Liver (tissue), 9 donors: ENCODE data around the gene SIPA1L2. TPM values are rescaled to one million over a fixed set of nuclear protein-coding genes. Genes with fewer than 3 reads are reported as not detected.

ENCODE experiments used
- DNase-seq: peaks from one replicate; pipeline ENCODE4 v3.0.0-alpha.2; 2017; ENCODE audit warnings: low spot score
- H3K27ac ChIP-seq, 2 donors: one replicate each; pipeline ENCODE4 v1.7.0; 2013; ENCODE audit warnings: inconsistent platforms in 2 of 2, low read length in 2 of 2, control low read depth in 1 of 2, low read depth in 1 of 2, mild to moderate bottlenecking in 1 of 2
- H3K27me3 ChIP-seq, 4 donors: one replicate each; pipeline versions ENCODE4 v1.6.1 to v1.7.0; 2013; ENCODE audit warnings: low read length in 3 of 4, inconsistent platforms in 1 of 4, mild to moderate bottlenecking in 1 of 4, moderate library complexity in 1 of 4; ENCODE audit not compliant: control insufficient read depth in 4 of 4, insufficient read depth in 4 of 4
- H3K36me3 ChIP-seq, 4 donors: one replicate each; pipeline versions ENCODE4 v1.6.1 to v1.7.0; 2013; ENCODE audit warnings: low read length in 3 of 4, mild to moderate bottlenecking in 3 of 4, low read depth in 1 of 4, moderate library complexity in 1 of 4; ENCODE audit not compliant: control insufficient read depth in 4 of 4, insufficient read depth in 3 of 4
- H3K4me1 ChIP-seq, 4 donors: one replicate each; pipeline versions ENCODE4 v1.6.1 to v1.7.0; 2013; ENCODE audit warnings: low read length in 3 of 4, mild to moderate bottlenecking in 3 of 4, moderate library complexity in 1 of 4; ENCODE audit not compliant: control insufficient read depth in 4 of 4, insufficient read depth in 4 of 4
- H3K4me3 ChIP-seq, 3 donors: one replicate each; pipeline versions ENCODE4 v1.6.1 to v1.7.0; 2013; ENCODE audit warnings: low read length in 3 of 3, control low read depth in 1 of 3, low read depth in 1 of 3, mild to moderate bottlenecking in 1 of 3
- H3K9ac ChIP-seq, 2 donors: one replicate each; pipeline ENCODE4 v1.7.0; 2013; ENCODE audit warnings: low read length in 2 of 2, mild to moderate bottlenecking in 2 of 2, moderate library complexity in 2 of 2, control low read depth in 1 of 2, low read depth in 1 of 2
- H3K9me3 ChIP-seq, 4 donors: one replicate each; pipeline versions ENCODE4 v1.6.1 to v1.7.0; 2013; ENCODE audit warnings: low read length in 3 of 4; ENCODE audit not compliant: control insufficient read depth in 4 of 4
- ATF3 ChIP-seq: IDR thresholded peaks from 2 replicates; pipeline ENCODE4 v1.6.1; 2016; ENCODE audit warnings: antibody characterized with exemption
- CTCF ChIP-seq: fragments of 150-350 bp; IDR thresholded peaks from 2 replicates; pipeline ENCODE4 v1.5.1; 2017; ENCODE audit warnings: improper control_type of control experiment, low read depth, low read length; ENCODE audit not compliant: missing input control
- EGR1 ChIP-seq, 2 donors: IDR thresholded peaks; 2 replicates each; pipeline ENCODE4 v1.6.1; 2016 to 2018; ENCODE audit warnings: antibody characterized with exemption in 2 of 2, low read depth in 2 of 2
- FOXA2 ChIP-seq: IDR thresholded peaks from 2 replicates; pipeline ENCODE4 v1.6.1; 2016; ENCODE audit warnings: antibody characterized with exemption
- GABPA ChIP-seq, 2 donors: IDR thresholded peaks in 1 of 2; conservative IDR thresholded peaks in 1 of 2; 2 replicates each; pipeline ENCODE4 v1.6.1; 2016; ENCODE audit warnings: antibody characterized with exemption in 2 of 2, mild to moderate bottlenecking in 1 of 2, moderate library complexity in 1 of 2
- HNF4A ChIP-seq, 2 donors: conservative IDR thresholded peaks; 2 replicates each; pipeline ENCODE4 v1.6.1; 2016; ENCODE audit warnings: antibody characterized with exemption in 2 of 2, mild to moderate bottlenecking in 2 of 2
- JUND ChIP-seq, 2 donors: IDR thresholded peaks; 2 replicates each; pipeline ENCODE4 v1.6.1; 2016; ENCODE audit warnings: antibody characterized with exemption in 2 of 2
- RAD21 ChIP-seq, 2 donors: IDR thresholded peaks; 2 replicates each; pipeline ENCODE4 v1.6.1; 2016; ENCODE audit warnings: antibody characterized with exemption in 2 of 2, mild to moderate bottlenecking in 2 of 2
- REST ChIP-seq: IDR thresholded peaks from 2 replicates; pipeline ENCODE4 v1.6.1; 2016; ENCODE audit warnings: antibody characterized with exemption, mild to moderate bottlenecking
- RXRA ChIP-seq, 2 donors: IDR thresholded peaks; 2 replicates each; pipeline ENCODE4 v1.6.1; 2017 to 2018; ENCODE audit warnings: antibody characterized with exemption in 2 of 2, mild to moderate bottlenecking in 1 of 2
- SP1 ChIP-seq: IDR thresholded peaks from 2 replicates; pipeline ENCODE4 v1.6.1; 2018; ENCODE audit warnings: antibody characterized with exemption, mild to moderate bottlenecking
- YY1 ChIP-seq: IDR thresholded peaks from 2 replicates; pipeline ENCODE4 v1.6.1; 2016; ENCODE audit warnings: antibody characterized with exemption, mild to moderate bottlenecking
- ZBTB33 ChIP-seq: IDR thresholded peaks from 2 replicates; pipeline ENCODE4 v1.6.1; 2016; ENCODE audit warnings: antibody characterized with exemption
- WGBS: extraction: QIAGEN DNeasy Blood & Tissue Kit; methylation state at CpG from one replicate; pipeline ENCODE4 v1.1.7; 2013; 5-methylcytosine and 5-hydroxymethylcytosine counted together
- polyA plus RNA-seq, 2 donors: library from polyadenylated mRNA; stranded (reverse) in 1 of 2; unstranded in 1 of 2; fragments of 200-250 nt in 1 of 2; fragments of >200 nt in 1 of 2; fragmentation: Nextera tagmentation in 1 of 2; extraction: Ambion mirVana in 1 of 2; gene quantifications; one replicate each; pipeline versions ENCODE4 v1.2.1 to v1.2.3, GENCODE V29; 2013 to 2015
- total RNA-seq, 2 donors: library from RNA; depleted of rRNA; stranded (reverse); fragments of >200 nt; gene quantifications; one replicate each; pipeline ENCODE4 v1.2.3, GENCODE V29; 2014
- donor health status: healthy.
- donor health status: healthy.
- donor health status: healthy.
- donor health status: healthy.
- donor health status: healthy.

Gene SIPA1L2
- total and polyA plus RNA-seq, 4 donors, result 1.9 to 18.5 (median 4.0) TPM

- WGBS, result 88% methylated on average over 1 of the region's 1 CpG
- Histone ChIP-seq H3K9me3 (no peaks in the 10 kb centered on the region), H3K9ac (no peak overlapping the region), H3K4me3 (no peak overlapping the region), H3K4me1 (peaks cover 1 to 14% (median 7%) of the 10 kb centered on the region in 4 donors), H3K27ac (no peak overlapping the region), H3K27me3 (no peaks in the 10 kb centered on the region), H3K36me3 (no peaks in the 10 kb centered on the region)
- DNase-seq, result no peak
- TF ChIP-seq EGR1 (IDR thresholded peaks at IDR 0.05; ENCODE audit: low read depth in 2 of 2), result no peak
- TF ChIP-seq YY1, result no peak
- TF ChIP-seq RAD21 (IDR thresholded peaks at IDR 0.05), result no peak
- TF ChIP-seq FOXA2, result no peak
- TF ChIP-seq RXRA (IDR thresholded peaks at IDR 0.05), result no peak
- TF ChIP-seq ZBTB33, result no peak
- TF ChIP-seq SP1, result no peak
- TF ChIP-seq HNF4A (conservative IDR thresholded peaks at IDR 0.05), result no peak
- TF ChIP-seq REST, result no peak
- no peak for TF ChIP-seq ATF3
- TF ChIP-seq CTCF, result no peak
- no peak for TF ChIP-seq GABPA (IDR thresholded peaks at IDR 0.05 in 1 of 2, conservative IDR thresholded peaks at IDR 0.05 in 1 of 2)
These were observed 12.7 kb downstream of the SIPA1L2 start for GRCh38 chr1:232617237-232617636.

GRCh38 chr1:232615306-232615800, 14.6 kb downstream of the SIPA1L2 start:
- no peaks in the 10 kb centered on the region for H3K9me3 ChIP-seq
- H3K36me3 ChIP-seq, result no peaks in the 10 kb centered on the region
- no peak for DNase-seq
- H3K27me3 ChIP-seq, result no peaks in the 10 kb centered on the region
- H3K27ac ChIP-seq, result no peak overlapping the region
- H3K9ac ChIP-seq, result no peak overlapping the region
- H3K4me1 ChIP-seq, result peaks cover 0 to 6% (median 4%) of the 10 kb centered on the region in 4 donors
- TF ChIP-seq JUND (IDR thresholded peaks at IDR 0.05) (no peak), EGR1 (IDR thresholded peaks at IDR 0.05; ENCODE audit: low read depth in 2 of 2) (no peak), ZBTB33 (no peak)
- H3K4me3 ChIP-seq, result no peak overlapping the region
- WGBS, result 92% methylated on average over 4 of the region's 4 CpGs
